Measurements from ENCODE around the gene PVALEF.
"Not testable (repeated sequence)": the region's sequence is repeated elsewhere in the genome, so short reads cannot be mapped to it uniquely, and the experiment has no call there.

PVALEF gene

DNA sequence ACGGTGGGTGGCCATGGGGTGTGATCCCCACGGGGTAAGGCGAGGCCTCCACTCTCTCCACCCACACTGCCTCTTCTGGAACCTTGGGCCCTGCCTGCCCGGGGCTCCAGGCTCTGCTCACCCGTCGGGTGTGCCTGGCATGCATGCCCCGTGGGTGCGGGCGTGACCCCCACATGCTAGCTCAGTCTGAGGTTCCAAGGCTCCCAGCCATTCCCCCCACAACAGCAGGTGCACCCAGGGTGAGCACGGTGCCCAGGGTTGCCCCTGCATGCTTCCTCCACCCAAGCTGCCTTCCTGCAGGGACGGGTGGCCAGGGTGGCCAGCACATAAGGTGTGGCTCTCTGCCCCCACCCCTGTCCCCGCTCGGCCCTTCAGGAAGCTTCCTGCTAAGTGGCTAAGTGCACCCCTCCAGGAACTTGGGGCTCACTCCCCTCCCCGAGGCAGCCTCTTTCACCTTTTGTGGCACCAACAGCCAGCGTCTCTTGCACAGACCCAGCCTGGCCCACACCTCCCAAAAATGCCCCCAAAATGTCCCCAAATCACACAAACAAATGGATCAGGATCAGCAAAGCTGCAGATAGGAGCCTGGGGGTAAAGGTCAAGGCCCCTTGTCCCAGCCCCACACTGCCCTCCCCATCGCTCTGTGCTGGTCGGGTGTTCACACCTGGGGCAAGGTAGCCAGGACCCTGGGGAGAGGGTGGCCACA, 21.4 kb upstream of the PVALEF start:
- FAIRE-seq (no peak), DNase-seq (ENCODE audit: low spot score) (no peak)

DNA sequence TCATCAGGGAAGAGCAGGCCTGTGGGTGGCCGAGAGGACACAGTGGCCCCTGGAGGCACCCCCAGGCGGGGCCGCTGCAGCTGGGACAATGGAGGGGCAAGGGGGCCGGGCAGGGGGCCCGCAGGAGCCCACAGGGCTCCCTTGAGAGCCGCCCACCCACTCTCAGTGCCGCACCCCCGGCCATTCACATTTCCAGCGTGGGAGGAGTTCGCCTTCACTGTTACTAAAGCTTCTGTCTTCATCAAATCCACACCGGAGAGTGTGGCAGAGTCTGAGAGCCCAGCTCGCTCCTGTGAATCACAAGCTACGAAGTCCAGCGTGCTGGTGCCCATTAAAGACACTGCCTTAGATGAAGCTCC, 20.9 kb upstream of the PVALEF start:
- no peak for FAIRE-seq
- no peak for DNase-seq (ENCODE audit: low spot score)

DNA sequence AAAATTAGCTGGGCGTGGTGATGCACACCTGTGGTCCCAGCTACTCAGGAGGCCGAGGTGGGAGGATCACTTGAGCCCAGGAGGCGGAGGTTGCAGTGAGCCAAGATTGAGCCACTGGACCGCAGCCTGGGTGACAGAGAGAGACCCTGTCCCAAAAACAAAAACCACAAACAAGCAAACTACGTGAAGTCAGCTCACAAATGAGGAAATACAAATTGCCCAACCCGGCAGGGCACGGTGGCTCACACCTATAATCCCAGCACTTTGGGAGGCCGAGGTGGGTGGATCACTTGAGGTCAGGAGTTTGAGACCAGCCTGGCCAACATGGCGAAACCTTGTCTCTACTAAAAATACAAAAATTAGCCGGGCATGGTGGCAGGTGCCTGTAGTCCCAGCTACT, 19.1 kb upstream of the PVALEF start:
- not testable (repeated sequence) for FAIRE-seq; DNase-seq (ENCODE audit: low spot score)

DNA sequence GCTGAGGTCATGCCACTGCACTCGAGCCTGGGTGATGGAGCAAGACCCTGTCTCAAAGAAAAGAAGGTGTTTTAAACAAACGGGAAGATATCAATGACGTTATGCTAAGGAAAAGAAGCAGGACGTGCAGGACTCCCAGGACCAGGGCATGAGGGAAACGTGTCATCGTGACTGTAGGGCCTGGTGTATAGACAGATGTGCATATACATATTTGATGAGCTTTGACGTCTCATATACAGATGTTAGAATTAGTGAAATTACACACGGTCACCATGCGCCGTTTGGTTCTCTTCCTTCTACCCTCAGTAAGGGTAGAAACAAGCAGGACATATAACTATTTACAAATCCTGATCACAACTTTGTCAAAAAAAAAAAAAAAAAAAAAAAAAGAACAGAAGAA, 17.6 kb upstream of the PVALEF start:
- no peak for DNase-seq (ENCODE audit: low spot score)
- FAIRE-seq, result no peak

DNA sequence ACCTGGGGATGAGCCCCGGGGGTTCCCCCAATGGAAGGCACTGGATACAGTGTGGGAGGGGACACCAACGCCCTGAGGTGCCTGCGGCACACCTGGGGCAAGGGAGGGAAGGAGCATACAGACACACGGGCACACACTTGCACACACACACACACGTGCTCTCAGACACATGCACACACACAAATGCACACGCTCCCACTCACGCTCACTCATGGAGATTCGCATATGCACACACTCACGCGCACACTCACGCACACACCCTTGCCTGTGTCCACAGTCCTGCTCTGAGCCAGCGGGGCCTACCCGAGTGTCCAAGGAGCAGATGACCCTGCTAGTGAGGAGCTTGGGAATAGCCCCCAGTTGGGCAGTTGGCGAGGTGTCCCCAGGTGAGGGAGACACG, 16.7 kb upstream of the PVALEF start:
- FAIRE-seq, result peak; percentile 35
- DNase-seq (ENCODE audit: low spot score), result no peak

DNA sequence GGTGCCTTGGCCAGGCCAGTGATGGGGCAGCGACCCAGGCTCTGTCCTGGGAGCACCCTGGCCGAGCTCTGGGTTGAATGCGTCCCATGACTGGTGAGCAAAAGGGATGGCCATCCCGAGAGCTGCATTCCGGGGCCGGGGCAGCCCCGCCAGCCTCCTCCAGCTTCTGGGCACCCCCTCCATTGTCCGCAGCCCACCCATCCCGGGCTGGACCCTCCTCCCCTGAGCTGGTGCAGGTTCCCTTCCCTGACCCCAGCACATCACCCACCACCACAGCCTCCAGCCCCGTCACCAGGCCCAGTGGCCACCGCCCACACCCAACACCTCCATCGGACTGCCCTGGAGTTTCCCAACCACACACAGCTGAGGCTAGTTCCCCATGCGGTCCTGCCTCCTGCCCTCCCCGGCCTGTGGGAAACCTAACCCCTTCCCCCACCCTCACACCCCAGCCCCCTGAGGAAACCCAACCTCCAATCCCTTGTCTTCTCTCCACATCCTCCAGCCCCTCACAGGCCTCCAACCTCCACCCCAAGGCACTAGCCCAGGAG, 16.2 kb upstream of the PVALEF start:
- FAIRE-seq (no peak), DNase-seq (ENCODE audit: low spot score) (no peak)

DNA sequence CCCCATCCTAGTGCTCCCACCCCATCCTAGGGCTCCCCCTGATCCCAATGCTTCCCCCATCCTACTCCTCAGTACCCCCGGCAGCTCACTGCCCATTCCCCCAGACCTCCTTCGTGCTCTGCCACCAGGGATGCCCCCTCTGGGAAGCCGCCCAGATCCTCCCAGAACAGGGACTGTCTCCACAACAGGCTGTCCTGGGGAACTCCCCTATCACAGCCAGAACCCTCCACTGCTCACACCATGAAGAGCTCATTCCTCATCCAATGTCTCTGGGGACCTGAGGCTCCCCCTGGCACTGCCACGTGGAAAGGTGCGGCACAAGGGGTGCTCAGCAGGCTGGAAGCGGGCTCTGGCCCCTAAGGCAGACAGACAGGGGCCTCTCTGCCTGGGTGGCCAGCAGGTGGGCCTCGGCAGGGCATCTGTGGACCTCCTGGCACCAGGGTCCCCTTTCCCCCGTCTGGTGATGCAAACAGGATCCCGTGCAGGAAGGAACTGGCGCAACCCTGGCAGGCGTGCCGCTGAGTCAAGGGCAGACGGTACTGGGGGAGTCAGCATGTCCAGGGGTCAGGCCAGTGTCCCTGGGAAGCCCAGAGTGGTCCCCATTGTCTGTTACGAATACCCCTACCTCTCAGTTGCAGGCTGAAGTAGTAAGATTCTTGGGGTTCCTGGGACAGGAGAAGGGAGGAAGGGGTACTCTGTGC, 14.8 kb upstream of the PVALEF start:
- no peak for FAIRE-seq
- no peak for DNase-seq (ENCODE audit: low spot score)

DNA sequence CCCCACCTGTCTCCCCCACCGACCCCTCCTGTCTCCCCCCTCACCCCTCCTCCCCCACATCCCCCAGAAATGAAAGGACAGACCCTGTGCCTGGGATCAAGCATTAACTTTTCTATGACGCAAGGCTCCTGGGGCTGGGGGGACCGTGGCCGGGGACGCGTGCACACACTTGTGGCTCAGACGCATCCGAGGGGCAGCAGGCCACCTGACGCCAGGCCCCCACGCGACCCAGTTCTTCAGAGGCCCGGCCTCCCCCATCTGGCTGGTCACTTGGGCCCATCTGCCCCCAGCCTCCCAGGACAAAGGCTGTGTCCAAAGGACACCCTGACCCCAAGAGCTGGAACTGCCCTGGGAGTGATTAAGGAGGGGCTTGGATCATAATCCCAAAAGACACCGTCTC, 14.0 kb upstream of the PVALEF start:
- DNase-seq (ENCODE audit: low spot score), result no peak
- no peak for FAIRE-seq

DNA sequence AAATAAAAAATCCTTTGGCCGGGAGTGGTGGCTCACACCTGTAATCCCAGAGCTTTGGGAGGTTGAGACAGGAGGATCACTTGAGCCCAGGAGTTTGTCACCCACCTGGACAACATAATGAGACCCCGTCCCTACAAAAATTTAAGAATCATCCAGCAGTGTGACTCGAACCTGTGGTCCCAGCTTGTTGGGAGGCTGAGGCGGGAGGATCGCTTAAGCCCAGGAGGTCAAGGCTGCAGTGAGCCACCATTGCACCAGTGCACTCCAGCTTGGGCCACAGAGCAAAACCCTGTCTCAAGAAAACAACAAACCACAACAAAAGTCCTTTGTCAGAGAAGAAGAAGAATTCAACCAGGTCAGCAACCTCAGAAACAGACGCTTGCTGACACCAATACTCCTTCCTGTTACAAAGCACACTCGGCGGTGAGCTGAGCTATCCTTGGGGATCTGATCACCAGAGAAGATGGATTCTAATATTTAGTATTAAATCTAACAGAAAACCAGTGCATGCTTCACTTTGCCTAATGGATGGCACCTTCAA, 12.9 kb upstream of the PVALEF start:
- no peak for DNase-seq (ENCODE audit: low spot score)
- no peak for FAIRE-seq

DNA sequence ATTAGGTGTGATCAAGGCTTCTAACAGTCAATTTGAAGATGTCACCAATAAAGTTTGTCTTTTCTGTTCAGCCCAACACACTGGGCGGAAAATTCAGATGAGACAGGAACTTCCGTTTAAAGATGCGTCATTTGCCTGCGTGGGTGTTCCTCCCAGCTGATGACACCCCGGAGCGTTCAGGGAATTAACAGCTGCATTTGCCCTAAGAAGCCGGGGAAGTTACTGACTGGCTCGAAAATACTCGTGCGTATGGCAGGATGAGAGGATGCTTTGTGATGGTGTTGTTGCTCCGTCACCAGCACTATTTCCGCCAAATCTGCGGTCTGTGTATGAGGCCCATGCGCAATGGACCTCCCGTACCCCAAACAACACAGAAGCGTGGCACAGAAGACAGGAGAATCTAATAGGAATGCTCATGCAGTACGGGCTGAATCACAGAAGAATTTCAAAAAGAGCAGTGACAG, 11.9 kb upstream of the PVALEF start:
- DNase-seq (ENCODE audit: low spot score) (peak; percentile 78), FAIRE-seq (peak; percentile 72)

DNA sequence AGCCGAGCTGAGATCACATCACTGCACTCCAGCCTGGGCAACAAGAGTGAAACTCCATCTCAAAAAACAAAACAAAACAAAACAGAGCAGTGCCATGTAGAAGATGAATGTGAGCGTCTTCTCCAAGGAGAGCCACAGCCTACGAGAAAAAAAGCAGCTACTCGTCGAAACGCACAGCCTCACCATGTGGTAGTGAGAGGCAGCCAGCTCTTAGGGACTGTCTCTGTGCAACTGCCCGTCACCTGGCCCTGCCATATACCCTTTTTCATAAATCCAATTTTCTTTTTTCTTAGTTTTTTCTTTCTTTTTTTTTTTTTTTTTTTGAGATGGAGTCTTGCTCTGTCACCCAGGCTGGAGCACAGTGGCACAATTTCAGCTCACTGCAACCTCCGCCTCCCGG, 11.3 kb upstream of the PVALEF start:
- DNase-seq (ENCODE audit: low spot score), result not testable (repeated sequence)

DNA sequence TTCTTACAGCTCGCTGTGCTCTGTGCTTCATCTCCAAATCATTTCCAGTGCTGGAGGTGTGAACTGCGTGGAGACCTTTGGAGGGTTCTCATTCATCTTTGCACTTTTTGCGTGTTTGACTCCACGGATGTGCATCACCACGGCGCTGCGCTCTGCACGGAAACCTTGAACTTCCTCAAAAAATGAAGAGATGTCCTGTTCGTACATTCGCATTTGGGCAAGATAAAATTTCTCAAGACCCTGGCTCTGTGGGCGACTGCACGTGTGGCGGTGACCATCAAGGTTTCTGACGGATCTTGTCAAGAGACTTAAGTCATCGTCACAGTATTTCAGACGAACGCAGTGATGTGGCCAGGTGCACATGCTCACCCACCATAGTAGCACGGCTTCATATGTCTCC, 10.3 kb upstream of the PVALEF start:
- FAIRE-seq, result no peak

More for the DNA sequence above, 11.3 kb upstream of the PVALEF start:
- FAIRE-seq, result not testable (repeated sequence)

DNA sequence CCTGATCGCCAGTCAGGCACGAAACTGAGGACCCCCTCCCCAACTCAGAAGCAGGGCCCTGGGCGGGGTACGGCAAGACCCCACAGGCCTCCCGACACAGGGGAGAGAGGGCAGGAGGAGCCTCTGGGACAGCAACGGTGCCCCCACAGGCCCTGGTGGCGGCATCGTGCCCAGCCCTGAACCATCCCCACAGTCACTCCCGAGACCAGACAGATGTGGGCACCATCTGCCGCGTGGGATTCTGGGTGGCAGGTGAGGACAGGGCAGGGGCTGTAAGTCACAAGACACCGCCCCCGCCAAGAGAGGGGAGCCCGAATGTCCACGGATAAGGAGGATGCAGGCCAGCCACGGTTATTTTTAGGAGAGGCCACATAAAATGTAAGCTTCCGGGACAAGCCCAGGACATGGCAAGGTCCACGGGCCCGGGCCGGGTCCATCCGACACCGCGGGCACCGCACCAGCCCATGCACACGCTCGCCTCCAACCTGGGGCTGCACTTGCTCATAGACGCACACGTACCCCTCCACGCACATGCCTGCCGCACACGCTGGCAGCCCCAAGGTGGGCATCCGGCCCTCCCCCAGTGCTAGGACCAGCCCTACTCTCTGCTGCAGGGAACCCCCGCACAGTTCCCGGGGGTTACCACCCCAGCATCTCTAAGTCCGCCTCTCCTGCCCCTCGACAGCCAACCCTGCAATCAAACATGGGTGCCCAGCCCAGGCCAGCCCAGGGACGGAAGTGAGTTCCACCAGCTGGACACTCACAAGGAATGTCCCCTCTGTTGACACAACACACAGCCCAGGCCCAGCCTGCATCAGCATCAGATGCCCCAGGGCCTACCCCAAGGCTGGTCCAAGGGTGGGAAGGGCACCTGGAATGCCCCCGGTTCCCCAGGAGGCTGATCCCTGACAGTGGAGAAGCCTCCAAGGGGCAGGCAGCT, 8.2 kb upstream of the PVALEF start:
- DNase-seq (ENCODE audit: low spot score) (no peak), FAIRE-seq (peak; percentile 40)

More for the DNA sequence above, 10.3 kb upstream of the PVALEF start:
- no peak for DNase-seq (ENCODE audit: low spot score)

DNA sequence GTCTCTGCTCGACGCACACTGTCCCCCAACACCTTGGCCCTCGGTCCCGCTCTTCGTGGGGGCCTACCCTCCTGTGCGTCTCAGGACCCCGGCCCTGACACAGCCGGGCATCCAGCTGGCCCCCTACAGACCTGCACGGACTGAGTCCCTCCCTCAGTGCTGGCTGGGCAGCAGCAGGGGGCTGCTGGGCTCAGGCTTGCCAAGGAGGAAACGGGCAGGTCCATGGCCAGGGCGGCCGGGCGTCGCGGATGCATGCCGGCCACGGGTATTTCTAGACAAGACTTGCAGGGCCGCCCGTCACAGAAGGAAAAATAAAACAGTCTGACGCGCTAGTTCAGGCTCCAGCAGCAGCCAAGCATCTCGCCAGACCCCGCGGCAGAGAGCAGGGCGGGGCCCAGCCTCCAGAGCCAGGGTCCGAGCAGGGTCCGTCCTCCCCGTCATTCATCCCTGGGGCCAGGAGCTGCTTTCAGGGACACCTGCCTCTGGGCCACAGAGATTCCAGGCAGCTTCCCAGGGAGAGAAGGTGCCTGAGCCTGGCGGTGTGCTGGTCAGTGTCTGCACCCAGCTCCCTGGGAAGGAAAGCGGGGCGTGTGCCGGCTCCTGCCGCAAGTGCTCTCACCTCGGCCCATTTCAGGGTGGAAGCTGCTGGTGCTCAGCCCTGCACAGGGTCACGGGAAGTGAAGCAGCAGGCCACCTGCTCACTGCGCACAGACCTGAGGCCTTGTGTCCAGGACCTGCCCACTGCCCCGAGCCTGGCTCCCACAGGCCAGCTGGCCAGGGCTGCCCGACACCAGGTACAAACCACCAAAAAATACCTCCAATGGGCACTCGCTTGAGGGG, 7.2 kb upstream of the PVALEF start:
- DNase-seq (ENCODE audit: low spot score), result no peak
- FAIRE-seq, result no peak

DNA sequence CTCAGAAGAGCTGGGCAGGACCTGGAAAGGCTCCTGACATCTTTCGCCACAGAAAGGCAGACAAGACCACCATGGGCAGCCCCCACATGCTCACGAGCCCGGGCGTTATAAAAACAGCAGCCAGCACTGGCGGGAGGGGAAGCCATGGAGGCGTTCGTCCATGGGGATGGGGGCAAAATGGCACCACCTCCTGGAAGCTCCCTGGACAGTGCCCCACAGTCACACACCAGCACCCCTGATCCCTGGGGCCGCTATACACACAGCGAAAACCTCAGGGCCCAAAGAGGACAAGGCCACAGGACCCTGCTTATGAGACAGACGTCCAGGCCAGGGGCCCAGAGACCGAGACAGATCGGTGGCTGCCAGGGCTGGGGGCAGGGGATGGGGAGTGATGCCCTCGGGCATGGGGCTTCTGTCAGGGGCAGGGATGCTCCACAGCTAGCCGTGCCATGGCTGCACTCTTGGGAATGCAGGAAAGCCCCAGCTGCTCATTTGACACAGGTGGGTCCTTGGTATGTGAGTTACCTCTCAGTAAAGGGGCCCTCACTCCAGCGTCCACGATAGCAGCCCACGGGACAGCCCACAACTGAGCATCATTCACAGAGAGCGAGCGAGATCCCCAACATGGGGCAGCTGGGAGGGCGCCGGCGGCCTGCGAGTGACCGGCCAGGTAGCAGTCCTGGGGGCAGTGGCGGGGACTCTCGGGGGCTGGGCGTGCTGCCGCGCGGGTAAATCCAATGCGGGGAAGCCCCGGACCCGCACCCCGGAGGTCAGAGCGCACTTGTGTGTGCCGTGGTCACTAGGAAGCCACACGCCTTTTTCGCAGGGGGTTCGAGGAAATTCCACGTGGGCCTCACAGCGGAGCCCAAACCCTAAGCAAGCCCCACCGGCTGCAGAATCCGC, 6.4 kb upstream of the PVALEF start:
- DNase-seq (ENCODE audit: low spot score), result no peak
- FAIRE-seq, result no peak

DNA sequence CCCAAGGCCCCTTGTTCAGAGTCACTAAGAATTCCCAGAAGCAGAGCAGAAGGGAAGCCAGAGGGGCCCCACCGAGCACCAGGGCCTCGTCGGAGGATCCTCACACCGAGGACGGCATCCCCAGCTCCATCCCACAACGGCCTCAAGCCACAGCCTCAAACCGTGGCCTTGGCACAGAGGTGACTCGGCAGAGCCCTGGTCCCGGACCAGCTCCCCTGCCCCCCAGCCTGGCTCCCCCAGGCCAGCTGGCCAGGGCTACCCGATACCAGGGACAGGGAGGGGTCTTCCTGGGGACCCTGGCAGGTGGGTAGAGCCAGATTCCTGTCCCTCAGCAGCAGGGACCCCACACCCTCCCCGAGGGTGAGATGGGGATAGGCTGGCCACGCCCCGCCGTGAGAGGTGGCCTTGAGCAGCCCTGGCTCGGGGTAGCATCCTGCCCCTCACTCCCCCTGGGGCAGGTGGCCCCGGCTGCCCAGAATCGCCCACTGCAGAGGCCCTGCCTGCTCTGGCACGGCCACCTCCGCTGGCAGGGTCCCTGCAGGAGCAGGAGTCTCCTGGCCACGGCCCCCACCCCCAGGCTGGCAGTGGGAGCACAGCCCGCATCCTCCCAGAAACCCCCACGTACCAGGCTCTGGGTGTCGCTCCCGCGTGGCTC, 5.6 kb upstream of the PVALEF start:
- DNase-seq (ENCODE audit: low spot score), result no peak
- FAIRE-seq, result no peak

DNA sequence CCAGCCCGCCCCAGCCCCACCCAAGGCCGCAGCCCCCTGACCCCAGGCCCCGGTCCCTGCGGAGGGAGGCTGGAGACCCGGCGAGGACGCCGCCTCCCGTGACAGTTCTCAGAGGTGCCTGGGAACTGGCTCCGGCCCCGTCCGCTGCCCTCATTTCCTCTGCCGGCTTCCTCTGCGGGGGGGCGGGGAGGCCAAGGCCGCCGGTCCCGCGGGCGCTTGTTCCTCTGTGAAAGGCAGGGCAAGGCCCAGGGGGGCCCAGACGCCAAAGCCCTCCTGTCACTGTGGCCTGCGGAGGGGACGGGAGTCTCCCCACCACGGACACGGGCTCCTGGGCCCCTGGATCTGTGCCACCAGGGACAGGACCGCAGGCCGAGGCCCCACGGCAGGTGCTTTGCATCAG, 5.0 kb upstream of the PVALEF start:
- FAIRE-seq (no peak), DNase-seq (ENCODE audit: low spot score) (no peak)

DNA sequence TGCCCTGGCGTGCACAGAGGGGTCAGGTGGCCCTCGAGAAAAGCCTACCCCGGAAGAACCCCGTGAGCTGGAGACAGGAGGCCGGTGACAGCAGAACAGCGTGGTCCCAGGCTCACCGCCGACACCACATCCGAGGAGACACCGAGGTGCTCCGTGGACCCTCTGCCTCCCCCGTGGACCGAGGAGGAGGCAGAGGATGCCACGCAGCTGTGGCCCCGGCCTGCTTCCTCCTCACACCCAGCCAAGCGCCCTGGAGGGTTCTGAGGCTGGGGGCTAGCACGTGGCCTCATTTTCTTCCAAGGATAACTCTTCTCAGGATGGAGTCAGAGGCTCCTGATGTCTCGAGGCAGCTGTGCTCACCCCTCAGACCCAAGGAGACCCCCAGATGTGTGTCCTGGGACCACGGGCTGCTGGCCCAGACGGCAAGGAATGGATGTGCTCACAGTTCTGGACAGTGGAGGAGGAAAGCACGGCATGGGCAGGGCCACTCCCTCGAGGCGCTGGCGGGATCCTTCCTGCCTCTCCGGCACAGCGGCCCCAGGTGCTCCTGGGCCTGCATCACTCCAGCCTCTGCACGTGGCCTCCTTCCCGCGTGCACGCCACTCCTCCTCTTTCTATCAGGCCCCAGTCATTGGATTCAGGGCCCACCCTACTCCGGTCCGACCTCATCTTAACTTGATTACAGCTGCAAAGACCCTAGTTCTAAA, 4.4 kb upstream of the PVALEF start:
- DNase-seq (ENCODE audit: low spot score) (no peak), FAIRE-seq (peak; percentile 46)
